ENCODE data around the gene ELK4.

GRCh38 chr1:205563927-205564441 is 67.8 kb downstream of the ELK4 start:
- TF ChIP-seq CTCF (conservative IDR thresholded peaks at IDR 0.05), result no peak
- TF ChIP-seq ZFX (IDR thresholded peaks at IDR 0.05), result no peak
